Ishikawa (cell line): ENCODE results near the gene PPM1L.

Source experiments
- CREB1 ChIP-seq: IDR thresholded peaks from 2 replicates; pipeline ENCODE4 v1.6.1; 2012; ENCODE audit warnings: low read depth
- EP300 ChIP-seq: IDR thresholded peaks from 2 replicates; pipeline ENCODE4 v1.6.1; 2012; ENCODE audit warnings: borderline replicate concordance
- FOXM1 ChIP-seq: IDR thresholded peaks from 2 replicates; pipeline ENCODE4 v1.6.1; 2012; ENCODE audit warnings: low read depth, borderline replicate concordance
- TF ChIP-seq, protein P1 (sequence below): IDR thresholded peaks from 2 replicates; pipeline ENCODE4 v1.6.1; 2012; ENCODE audit warnings: low read depth, mild to moderate bottlenecking
- TF ChIP-seq, protein P2 (sequence below): IDR thresholded peaks from 2 replicates; pipeline ENCODE4 v1.6.1; 2012

- TF ChIP-seq CREB1 (no peak), EP300 (no peak), FOXM1 (no peak)
- TF ChIP-seq, protein P1, sequence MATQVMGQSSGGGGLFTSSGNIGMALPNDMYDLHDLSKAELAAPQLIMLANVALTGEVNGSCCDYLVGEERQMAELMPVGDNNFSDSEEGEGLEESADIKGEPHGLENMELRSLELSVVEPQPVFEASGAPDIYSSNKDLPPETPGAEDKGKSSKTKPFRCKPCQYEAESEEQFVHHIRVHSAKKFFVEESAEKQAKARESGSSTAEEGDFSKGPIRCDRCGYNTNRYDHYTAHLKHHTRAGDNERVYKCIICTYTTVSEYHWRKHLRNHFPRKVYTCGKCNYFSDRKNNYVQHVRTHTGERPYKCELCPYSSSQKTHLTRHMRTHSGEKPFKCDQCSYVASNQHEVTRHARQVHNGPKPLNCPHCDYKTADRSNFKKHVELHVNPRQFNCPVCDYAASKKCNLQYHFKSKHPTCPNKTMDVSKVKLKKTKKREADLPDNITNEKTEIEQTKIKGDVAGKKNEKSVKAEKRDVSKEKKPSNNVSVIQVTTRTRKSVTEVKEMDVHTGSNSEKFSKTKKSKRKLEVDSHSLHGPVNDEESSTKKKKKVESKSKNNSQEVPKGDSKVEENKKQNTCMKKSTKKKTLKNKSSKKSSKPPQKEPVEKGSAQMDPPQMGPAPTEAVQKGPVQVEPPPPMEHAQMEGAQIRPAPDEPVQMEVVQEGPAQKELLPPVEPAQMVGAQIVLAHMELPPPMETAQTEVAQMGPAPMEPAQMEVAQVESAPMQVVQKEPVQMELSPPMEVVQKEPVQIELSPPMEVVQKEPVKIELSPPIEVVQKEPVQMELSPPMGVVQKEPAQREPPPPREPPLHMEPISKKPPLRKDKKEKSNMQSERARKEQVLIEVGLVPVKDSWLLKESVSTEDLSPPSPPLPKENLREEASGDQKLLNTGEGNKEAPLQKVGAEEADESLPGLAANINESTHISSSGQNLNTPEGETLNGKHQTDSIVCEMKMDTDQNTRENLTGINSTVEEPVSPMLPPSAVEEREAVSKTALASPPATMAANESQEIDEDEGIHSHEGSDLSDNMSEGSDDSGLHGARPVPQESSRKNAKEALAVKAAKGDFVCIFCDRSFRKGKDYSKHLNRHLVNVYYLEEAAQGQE: no peak
- TF ChIP-seq, protein P2, sequence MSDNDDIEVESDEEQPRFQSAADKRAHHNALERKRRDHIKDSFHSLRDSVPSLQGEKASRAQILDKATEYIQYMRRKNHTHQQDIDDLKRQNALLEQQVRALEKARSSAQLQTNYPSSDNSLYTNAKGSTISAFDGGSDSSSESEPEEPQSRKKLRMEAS: no peak
These were observed 264.2 kb downstream of the PPM1L start for GRCh38 chr3:161020256-161020655.
